HG02588 (cell line): ENCODE measurements around the gene POLR3C.
"Not testable (repeated sequence)": the region's sequence is repeated elsewhere in the genome, so short reads cannot be mapped to it uniquely, and the experiment has no call there.

Experiments
- ATAC-seq: cut with Tn5 transposase; IDR thresholded peaks from one replicate; pipeline ENCODE4 v1.9.1; 2021; ENCODE audit warnings: mild to moderate bottlenecking, moderate library complexity; ENCODE audit not compliant: unreplicated experiment

POLR3C gene

GRCh38 chr1:145812977-145813810, 10.8 kb upstream of the POLR3C start:
- ATAC-seq, result not testable (repeated sequence)

- not testable (repeated sequence) for ATAC-seq
These were observed 5.9 kb upstream of the POLR3C start for GRCh38 chr1:145818095-145818494.

GRCh38 chr1:145822779-145823331, 1.1 kb upstream of the POLR3C start:
- not testable (repeated sequence) for ATAC-seq

GRCh38 chr1:145824499-145824842, 471 bp downstream of the POLR3C start:
- ATAC-seq, result no peak

- ATAC-seq, result no peak
These were observed 2.0 kb downstream of the POLR3C start for GRCh38 chr1:145826030-145826429.

GRCh38 chr1:145827966-145828365, 4.0 kb downstream of the POLR3C start:
- ATAC-seq, result no peak

GRCh38 chr1:145828367-145829026, 4.5 kb downstream of the POLR3C start:
- no peak for ATAC-seq

- ATAC-seq, result not testable (repeated sequence)
These were observed 6.8 kb downstream of the POLR3C start for GRCh38 chr1:145830810-145831209.

GRCh38 chr1:145837656-145838055, 13.7 kb downstream of the POLR3C start:
- ATAC-seq, result no peak

- ATAC-seq, result no peak
These were observed 19.0 kb downstream of the POLR3C start for GRCh38 chr1:145843031-145843430.

- ATAC-seq, result peak; percentile 54
These were observed 21.1 kb downstream of the POLR3C start for GRCh38 chr1:145845144-145845513.

- ATAC-seq, result peak; percentile 66
These were observed 21.6 kb downstream of the POLR3C start, which contains the start of gene NUDT17 for GRCh38 chr1:145845514-145846161. TSS of gene NUDT17 (plus strand) at chr1:145845630. CDS start at chr1:145845641, 11 bp downstream.

- no peak for ATAC-seq
These were observed 22.2 kb downstream of the POLR3C start for GRCh38 chr1:145846201-145846612.

GRCh38 chr1:145847827-145848226, 23.8 kb downstream of the POLR3C start:
- no peak for ATAC-seq

GRCh38 chr1:145849356-145850160, 25.6 kb downstream of the POLR3C start:
- no peak for ATAC-seq

GRCh38 chr1:145855426-145855948, 31.5 kb downstream of the POLR3C start:
- no peak for ATAC-seq

- no peak for ATAC-seq
These were observed 33.2 kb downstream of the POLR3C start for GRCh38 chr1:145857170-145857569.

GRCh38 chr1:145858238-145858900, 34.4 kb downstream of the POLR3C start:
- peak; percentile 15 for ATAC-seq

- ATAC-seq, result peak; percentile 88
These were observed 35.0 kb downstream of the POLR3C start, which contains the start of gene PIAS3 for GRCh38 chr1:145858901-145859490. TSS of gene PIAS3 (minus strand) at chr1:145859081. CDS start at chr1:145858990, 91 bp downstream.
